Epidermal melanocyte (primary cell): Measurements from ENCODE around the gene BUD13.
"Not testable (repeated sequence)": the region's sequence is repeated elsewhere in the genome, so short reads cannot be mapped to it uniquely, and the experiment has no call there.

Experiments
- DNase-seq: peaks from one replicate; pipeline ENCODE4 v3.0.0; 2011; ENCODE audit warnings: low spot score; ENCODE audit not compliant: insufficient read length

Gene BUD13

DNA sequence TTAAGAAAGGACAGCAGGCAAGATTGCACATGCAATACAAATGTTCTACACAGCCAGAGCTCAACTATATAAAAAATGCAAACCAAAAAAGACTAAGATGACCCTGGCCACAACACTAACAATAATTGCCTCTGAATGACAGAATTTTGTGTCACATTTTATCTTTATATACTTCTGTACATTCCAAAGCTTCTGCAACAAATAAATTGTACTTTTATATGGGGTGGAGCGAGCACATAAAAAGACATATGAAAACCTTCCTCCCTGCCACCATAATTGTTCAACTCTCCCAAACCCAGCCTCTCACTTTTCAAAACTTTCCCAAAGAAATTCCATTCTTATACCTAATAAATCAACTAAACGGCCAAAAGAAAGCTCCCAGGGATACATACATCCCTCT lies 10.7 kb downstream of the BUD13 start:
- DNase-seq, result no peak

DNA sequence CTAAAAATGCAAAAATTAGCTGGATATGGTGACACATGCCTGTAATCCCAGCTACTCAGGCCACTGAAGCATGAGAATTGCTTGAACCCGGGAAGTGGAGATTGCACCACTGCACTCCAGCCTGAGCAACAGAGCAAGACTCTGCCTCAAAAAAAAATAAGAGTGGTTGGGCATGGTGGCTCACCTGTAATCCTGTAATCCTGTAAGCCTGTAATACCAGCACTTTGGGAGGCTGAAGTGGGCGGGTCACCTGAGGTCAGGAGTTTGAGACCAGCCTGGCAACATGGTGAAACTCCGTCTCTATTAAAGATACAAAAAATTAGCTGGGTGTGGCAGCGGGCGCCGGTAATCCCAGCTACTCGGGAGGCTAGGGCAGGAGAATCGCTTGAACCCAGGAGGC lies 16.7 kb downstream of the BUD13 start:
- not testable (repeated sequence) for DNase-seq

DNA sequence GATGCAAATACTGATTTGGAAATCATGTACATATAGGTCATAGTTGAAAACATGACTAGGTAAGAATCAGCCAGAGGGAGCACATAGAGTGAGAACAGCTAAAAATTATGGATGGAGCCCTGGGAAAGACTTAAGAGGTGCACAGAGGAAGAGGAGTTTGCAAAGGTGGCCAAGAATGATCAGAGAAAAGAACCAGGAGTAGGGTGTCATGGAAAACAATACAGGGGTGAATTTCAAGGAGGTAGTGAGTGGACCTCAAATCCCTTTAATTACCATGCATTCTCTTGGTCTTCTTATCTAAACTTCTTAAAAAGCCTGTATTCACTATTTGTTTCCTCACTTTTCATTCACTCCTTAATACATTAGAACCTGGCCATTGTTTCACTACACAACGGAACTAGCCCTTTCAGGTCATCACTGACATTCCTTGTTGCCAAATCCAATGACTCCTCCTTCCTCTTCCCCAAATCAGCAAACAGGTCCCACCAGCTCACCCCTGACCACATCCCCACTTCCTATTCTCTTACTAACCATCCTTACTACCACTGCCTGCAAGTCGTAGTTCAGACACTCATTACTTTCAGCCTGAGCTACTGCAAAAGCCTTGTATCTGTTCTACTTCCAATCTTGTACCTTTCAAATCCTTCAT lies 22.6 kb downstream of the BUD13 start:
- DNase-seq, result no peak

DNA sequence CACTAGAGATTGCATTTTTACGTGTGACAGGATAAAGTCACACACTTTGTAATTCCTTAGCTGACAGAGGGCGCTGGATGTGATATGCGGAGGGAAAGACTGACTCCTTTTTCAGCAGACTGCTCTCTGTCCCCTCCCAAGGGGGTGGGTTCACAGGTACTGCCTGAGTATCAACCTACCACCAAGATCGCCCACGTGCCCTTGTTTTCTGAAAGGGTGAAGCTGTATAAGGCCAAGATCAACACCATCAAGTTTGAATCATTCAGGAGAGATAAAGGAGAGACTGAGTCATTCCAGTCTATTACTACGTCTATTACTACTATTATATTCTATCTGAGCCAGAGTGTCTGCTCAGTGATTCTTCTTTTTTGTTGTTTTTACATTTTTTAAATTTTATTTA lies 30.7 kb downstream of the BUD13 start:
- DNase-seq, result no peak

DNA sequence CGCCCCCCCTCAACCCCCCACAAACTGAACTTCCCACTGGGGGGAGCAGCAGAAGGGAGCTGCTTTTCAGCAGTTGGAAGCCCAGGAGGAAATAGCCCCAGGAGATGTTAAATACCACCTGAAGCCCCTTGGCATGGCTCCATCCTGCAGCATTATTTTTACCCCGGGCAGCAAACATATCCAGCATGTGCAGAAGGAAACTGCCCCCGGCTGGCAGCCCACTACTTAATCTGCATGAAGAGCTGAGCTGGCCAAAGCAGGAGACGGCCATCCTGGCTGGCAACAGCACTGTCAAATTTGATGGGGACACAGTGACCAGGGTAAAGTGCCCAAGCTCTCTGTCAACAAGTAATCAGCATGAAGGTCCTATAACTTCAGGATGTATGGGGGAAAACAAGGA lies 32.0 kb downstream of the BUD13 start:
- DNase-seq, result no peak

DNA sequence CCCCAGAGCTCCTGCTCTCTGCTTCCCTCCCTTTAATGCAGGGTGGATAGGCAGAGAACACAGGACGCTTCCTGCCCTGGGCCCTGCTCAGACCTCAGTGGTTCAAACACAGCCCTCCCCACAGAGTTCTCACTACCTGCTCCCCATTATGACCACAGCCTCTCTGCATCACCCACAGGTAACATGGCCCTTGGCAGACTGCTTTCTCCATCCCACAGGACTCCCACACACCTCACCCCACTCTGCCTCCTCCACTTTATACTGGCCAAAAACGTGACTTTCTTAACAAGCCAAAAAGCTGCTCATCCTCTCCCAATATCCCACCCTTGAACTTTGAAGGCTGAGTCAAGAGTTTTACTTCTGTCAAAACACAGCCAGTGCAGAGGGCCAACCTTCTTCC lies 33.8 kb downstream of the BUD13 start:
- no peak for DNase-seq

DNA sequence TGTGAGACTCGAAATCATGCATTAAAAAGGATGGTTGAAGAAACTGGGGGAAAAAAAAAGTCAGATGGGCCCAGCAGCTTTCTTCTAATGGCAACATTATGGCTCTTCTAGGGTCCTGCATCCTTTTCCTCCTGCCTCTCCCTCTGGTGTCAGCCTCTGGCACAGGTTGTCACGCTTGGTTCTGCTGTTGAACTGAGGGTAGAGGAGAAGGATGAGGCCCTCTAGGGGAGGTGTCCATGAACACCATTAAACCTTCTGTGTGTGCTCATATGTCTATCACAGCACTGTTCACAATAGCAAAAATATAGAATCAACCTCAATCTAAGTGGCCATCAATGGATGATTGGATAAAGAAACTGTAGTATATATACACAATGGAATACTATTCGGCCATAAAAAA lies 36.0 kb downstream of the BUD13 start:
- no peak for DNase-seq

DNA sequence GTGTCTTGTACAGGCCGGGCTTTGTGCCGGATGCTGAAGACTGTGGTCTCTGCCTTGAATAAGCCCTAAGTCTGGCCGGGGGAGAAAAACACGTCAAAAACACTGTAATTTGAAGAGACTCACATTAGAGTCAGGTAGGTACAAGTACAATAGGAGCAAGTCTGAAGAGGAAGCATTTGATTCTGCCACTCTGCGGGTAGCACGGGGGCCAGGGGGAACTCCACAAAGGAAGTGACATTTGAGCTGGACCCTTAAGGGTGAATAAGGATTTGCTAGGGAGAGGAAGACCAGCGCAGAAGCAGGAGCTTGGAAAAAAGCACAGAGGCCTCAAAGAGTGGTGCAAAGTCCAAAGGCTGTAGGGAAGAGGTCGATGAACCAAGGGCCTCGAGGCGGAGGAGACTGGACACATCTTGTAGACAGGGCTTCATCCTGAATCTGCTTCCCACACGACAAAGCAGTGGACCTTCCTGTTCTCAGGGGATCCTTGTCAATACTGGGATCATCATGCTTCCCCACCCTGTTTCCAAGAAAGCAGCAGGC lies 38.7 kb downstream of the BUD13 start:
- DNase-seq, result no peak

DNA sequence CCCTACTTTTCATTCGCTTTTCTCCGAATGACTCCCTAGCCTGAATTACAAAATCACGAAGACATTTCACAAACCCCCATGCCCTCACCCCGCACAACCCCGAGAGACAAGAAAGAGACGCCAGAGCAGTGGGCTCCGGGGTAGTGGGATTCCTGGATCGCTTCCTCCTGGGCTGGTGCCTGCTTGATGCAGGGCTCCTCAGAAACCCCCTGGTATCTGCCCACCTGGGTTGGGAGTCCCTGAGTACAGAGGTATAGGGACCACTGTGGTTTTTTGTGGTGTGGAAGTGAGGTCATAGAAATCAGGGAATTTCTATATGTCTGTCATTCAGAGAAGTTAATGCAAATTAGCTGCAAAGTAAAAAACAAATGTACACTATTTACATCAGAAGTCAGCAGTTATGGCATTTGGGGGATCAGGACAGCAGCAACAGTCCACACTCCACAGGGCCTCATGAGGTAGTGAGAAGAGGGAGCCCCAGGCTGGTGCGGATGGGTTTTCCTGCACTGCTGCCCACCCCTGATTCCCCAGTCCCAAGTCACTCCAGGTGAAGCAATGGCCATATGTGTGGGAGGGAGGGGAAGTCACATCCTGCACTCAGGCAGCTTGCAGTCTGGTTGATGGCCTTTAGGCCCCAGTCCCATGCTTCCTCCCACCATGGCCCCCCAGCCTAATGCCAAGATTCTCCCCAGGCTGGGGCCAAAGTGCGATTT lies 39.6 kb downstream of the BUD13 start:
- no peak for DNase-seq

DNA sequence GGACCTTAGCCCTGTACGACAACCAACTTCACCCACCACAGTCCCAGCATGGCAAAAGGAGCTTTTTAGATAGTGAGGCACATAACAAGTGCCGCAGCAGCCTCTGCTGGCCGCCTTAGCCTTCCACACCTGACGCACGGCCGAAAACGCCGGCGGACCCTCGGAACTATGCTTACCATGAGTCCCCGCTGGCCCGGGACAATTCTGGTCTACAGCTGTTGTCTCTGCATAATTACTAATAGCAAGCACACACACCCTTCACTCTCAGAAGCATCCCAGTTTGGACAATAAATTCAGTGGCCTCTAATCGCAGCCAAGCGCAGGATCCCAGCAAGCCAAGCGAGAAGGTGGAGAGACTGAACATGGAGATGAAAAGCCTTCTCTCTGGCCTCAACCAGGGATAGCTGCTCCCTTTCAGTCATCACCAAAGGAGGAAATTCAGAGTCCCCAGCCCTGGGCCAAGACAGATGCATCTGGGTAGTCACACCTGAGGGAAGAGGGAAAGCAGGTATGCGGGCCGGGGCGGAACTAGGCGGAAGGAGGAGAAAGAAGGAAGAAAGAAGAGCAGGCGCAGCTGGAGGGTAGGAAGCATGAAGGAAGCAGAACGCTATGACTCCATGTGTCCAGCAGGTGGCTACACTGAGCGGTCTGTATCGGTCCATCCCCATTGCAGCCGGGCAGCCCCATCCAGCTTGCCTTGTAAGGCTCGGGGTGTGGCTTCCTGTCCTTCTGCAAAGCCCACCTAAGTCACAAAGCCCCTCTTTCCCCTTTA lies 40.3 kb downstream of the BUD13 start:
- peak; percentile 78 for DNase-seq

DNA sequence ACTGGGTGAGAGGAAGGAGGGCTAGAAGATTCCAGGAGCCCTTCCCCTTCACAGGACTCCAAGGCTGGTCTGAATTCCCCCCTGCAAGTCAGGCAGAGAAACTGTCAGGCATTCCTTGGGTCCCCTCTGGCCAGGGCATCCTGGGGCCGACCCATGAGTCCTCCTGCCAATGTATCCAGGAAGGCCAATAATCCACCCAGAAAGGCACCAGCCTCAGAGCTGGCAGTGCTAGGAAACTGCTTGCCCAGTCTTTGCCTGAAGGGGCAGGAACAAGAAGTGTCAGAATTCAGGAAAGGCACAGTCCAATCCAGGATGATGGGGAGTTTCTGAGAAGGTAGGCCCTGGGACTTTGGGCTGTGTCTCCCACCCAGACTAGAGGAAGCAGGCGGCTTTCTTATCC lies 41.0 kb downstream of the BUD13 start:
- DNase-seq, result no peak

DNA sequence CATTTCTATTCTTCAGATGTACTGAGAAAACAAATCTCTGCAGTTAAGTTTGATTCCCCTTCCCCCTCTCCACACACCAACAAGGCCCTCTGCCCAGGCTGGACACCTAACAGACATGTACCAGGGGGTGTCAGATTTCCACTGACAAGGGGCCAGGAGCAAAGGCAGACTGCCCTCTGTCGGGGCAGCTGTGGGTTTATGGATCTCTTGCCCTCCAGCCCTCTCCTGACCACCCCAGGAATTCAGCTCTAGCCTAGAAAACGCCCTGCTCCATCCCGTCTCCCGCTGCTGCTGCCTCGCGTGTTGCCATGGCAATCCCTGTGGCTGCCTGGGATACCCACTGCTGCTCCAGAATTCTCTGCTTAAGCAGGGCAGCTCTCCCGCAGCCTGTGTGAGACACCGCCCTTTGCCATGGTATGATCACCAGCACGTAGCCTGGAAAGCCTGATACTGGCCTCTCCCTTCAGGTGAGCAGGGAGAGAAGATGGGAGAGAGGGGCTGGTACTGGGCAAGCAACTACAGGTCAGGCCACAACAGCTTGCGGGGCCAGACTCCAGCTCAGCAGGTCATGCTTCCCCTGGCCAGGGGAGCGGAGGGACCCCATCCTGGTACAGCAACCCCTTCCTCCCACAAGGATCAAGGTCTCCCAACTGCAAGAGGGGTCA lies 41.6 kb downstream of the BUD13 start:
- DNase-seq, result no peak

DNA sequence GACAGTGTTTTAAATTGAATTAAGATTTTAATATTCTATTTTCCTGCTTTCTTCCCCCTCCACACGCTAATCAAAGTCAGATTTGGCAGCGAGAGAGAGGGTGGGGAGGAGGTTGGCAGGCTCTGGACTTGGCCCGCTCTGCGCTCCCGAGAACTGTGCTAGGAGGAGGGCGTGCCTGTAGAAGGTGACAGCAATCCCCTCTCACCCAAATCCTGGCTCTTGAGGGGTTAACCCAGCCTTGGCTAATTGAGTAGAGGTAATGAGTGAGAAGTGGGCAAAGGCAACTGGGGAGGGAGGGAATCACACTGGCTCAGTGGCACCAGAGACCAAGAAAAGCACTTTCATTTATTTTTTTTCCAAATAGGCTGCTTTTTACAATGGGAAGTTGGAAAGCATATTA lies 42.2 kb downstream of the BUD13 start:
- DNase-seq, result no peak

DNA sequence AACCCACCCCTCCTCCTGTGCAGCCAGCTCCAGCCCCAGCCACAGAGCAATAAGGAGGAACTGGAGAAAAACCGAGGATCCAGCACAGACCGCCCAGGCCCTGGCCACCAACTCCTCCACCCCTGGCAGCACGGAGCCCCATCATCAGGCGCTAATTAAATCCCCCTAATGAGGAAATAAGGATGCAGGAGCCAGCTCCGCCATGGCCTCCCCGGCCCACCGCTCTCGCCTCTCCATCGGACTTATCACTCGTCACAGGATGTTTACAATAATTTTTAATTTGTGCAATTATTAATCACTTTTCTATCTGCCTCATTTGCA lies 42.6 kb downstream of the BUD13 start:
- no peak for DNase-seq

DNA sequence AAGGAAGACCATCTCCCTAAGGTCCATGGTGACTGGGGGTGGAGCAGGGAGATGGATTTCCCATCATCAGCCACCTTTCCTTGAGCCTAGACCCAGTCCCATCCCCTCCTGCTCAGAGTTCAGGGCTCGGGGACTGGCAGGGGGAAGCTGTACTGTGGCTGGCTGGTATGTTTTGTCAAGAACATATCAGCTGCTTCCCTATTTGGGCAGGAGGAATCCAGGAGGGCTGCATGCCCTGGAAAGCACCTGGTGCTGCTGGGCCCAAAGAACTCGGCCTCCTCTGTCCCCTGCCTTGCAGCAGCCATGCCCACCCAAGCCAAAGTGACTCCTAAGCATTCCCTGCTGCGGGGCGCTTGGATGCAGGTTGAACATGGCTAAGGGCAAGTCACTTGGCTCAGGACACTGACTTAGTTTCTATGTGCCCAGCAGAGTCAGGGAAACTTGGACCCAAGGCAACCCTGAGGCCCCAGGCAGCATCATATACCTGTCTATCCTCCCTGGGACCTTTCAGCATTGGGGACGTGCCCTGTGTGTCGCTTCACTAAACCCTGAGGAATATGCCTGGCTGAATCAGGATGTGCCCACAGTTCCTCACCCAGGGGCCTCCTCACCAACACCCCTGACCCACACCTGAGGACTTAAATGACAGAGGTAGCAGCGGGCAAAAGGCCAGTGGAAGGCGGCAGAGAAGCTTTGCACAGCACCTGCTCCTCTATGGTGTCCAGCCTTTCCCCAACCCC lies 43.1 kb downstream of the BUD13 start:
- DNase-seq, result no peak

DNA sequence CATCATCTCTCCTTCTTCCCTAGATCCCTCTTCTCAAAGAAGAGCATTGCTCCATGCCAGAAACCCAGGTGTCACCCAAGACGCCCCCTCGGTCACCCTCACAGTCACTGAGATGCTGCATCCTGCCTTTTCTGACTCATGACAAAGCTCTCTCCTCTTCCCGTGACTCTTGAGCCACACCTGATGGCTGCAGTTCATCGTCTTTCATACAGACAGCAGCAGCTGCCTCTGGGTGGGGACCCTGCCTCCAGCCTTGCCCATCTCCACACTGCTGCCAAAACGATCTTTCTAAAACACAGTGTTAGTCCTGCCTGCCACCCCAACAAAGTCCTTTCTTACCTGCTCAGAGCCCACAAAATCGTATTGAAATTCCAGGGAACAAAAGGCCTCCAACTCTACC lies 44.8 kb downstream of the BUD13 start:
- DNase-seq, result no peak

DNA sequence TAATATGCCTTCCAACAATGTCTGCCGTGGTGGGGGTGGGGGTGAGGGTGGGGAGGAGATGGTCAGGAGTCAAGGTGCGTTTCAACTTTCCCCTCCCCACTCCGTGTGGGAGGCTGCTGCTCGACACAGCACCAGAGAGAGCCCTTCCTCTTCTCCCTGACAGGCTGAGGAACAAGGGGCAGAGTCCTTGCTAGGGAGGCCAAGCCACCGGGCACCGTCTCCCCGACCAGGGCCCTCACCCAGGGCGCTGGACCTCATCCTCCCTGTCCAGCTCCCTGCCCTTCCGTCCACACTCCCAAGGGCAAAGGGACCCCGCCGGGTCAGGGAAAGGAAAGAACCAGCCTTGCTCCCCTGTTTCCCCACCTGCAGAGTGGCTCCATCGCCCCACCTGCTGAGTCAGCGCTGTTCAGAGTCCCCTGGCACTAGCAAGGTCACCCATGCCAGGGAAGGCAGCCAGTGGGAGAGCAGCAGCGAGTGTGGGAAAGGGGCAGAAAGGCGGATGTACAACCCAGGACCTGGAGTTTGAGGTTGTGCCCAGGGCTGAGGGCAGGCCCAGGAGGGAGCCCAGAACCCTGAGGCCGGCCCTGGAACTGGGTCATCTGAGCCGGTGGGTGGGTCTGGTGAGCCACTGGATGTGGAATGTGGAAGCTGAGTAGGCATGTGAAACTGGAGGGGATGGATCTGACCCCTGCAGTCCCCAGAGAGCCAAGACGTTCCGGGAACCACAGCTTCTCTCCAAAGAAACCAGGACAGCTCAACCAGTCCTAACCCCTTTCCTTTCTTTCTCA lies 47.2 kb downstream of the BUD13 start:
- DNase-seq, result no peak

DNA sequence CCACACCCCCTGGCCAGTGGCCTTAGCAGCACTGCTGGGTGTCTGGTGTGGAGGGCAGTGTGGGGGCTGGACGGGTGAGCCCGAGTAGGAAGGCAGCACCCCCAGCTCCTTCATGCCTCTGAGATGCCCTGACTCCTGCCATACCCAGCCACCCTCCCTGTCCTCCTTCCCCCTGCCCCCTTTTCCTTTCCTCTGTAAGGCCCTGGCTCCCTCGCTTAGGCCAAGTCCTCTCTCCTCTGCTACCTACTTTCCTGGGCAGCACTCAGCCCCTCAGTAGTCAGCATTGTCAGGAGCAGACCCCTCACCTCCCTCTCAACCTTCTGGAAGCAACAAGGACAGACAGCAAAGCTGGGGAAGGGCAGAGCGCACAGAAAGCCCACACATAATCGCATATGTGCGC lies 48.0 kb downstream of the BUD13 start:
- no peak for DNase-seq

DNA sequence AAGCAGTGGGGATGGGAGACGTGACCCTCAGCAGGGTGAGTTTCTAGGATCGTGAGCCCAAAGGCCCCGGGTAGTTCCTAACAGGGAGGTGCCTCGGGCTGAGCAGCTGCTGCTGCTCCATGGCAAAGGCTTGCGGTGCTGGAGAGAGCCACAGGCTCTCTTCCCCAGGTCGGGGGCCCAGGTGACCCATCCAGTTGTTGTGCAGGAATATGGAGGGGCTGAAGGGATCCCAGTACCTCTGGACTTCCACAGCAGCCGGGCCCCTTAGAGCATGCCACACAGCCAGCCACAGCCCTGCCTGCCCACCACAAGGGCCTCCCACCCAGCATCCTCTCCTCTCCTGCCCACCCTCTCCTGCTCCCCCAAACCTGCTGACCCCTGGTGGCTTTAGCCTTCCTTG lies 49.3 kb downstream of the BUD13 start:
- DNase-seq, result no peak

DNA sequence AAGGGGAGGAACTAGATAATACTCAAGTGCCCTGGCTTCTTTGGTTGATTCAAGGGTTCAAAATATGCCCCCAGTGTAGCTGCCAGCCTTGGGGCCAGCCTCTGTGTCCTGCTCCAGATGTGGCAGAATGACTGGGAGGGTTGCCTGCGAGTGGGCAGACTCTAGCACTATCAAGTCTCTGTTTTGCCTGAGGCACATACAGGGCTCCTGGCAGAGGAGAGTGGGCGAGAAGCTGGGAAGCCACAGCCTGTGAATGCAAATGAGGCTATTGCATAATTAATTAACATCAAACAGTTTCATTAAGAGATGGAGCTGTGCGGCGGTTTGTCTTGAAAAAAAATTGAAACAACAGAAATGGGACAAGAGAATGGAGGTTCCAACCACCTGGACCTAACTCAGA lies 50.8 kb downstream of the BUD13 start:
- no peak for DNase-seq

DNA sequence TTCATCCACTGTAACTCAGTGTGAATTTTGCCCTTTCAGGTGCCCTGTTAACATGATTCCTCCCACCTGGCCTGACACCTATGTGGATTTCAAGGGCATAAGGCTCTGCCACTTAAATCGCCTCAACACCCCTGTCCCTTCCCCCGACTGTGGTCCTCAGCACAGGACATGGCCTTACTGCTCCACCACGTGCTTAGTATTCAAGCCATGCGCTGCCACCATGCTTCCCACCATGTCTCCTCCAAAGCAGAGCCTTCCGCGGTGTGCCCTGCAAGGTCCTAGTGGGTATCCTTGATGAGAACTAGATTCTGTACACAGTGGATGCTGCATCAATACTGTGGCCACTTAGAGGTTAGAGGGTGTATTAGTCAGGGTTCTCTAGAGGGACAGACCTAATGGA lies 51.9 kb downstream of the BUD13 start:
- no peak for DNase-seq
